Choroid plexus epithelial cell (primary cell): Measurements from ENCODE around the gene MGAT4A.

Experiments used
- DNase-seq: peaks from one replicate; pipeline ENCODE4 v3.0.0-alpha.2; 2010; ENCODE audit warnings: low read depth
- H3K4me3 ChIP-seq: 2 replicates; pipeline ENCODE4 v1.5.1; 2011; ENCODE audit warnings: low read depth, mild to moderate bottlenecking, control low read depth, low read length, moderate library complexity
- TF ChIP-seq, protein P1 (sequence below): conservative IDR thresholded peaks from 2 replicates; pipeline ENCODE4 v1.5.1; 2011; ENCODE audit warnings: low read depth, mild to moderate bottlenecking, control low read depth, inconsistent platforms, low read length, moderate library complexity

MGAT4A gene

DNA sequence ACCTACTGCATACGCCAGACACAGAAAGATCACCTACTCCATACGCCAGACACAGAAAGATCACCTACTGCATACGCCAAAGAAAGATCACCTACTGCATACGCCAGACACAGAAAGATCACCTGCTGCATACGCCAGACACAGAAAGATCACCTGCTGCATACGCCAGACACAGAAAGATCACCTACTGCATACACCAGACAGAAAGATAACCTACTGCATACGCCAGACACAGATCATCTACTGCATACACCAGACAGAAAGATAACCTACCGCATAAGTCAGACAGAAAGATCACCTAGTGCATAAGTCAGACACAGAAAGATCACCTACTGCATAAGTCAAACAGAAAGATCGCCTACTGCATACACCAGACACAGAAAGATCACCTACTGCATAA, 148.4 kb downstream of the MGAT4A start:
- no peak for DNase-seq
- H3K4me3 ChIP-seq: no peak overlapping the region
- TF ChIP-seq, protein P1, sequence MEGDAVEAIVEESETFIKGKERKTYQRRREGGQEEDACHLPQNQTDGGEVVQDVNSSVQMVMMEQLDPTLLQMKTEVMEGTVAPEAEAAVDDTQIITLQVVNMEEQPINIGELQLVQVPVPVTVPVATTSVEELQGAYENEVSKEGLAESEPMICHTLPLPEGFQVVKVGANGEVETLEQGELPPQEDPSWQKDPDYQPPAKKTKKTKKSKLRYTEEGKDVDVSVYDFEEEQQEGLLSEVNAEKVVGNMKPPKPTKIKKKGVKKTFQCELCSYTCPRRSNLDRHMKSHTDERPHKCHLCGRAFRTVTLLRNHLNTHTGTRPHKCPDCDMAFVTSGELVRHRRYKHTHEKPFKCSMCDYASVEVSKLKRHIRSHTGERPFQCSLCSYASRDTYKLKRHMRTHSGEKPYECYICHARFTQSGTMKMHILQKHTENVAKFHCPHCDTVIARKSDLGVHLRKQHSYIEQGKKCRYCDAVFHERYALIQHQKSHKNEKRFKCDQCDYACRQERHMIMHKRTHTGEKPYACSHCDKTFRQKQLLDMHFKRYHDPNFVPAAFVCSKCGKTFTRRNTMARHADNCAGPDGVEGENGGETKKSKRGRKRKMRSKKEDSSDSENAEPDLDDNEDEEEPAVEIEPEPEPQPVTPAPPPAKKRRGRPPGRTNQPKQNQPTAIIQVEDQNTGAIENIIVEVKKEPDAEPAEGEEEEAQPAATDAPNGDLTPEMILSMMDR: no peak

DNA sequence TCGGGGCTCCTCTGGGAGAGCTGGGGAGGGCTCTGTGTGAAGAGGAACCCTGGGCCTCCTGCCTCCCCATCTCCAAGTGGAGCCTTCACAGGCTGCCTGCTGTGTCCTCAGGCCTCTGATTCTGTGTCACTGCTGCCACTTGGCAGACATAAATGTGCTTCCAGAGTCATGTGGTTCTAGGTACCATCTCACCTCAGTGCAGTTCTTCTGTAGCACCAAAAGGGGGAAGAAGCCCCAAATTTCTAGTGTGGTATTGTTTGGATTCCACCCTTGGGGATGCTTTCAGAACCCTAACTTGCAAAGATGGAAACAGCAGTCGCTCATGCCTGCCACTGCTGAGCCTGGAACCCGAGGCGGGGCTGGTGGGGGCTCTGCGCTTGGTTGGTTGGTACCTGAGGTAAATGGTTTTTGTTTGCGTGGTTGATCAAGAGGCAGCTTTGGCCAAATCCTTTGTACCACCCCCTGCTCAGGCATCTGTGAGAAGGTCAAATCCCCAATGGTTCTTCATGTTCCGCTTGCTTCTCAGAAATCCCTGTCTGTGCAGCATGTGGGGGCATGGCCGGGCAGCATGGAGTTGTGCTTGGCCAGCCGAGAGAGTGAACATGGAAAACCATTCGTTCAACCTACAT, 150.2 kb downstream of the MGAT4A start:
- TF ChIP-seq, protein P1: no peak
- no peak overlapping the region for H3K4me3 ChIP-seq
- no peak for DNase-seq

DNA sequence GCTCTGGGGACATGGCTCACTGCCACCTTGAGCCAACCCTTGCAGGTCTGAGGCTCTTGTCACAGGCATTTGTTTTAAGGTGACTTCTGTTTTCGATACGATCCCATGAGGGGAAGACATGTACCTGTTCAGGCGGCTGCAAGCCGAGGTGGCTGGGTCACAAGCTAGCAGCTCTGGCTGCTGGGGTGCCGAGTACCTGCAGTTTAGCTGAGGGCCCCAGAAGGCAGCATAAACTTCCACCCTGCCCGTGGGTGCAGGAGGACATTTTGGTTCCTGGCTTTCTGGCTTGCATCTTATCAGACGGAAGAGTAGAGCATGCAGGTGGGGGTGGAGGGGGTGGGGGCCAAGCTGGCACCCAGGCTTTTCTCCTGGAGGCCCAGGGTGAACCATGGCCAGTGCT, 151.0 kb downstream of the MGAT4A start:
- TF ChIP-seq, protein P1: no peak
- no peak overlapping the region for H3K4me3 ChIP-seq
- no peak for DNase-seq

DNA sequence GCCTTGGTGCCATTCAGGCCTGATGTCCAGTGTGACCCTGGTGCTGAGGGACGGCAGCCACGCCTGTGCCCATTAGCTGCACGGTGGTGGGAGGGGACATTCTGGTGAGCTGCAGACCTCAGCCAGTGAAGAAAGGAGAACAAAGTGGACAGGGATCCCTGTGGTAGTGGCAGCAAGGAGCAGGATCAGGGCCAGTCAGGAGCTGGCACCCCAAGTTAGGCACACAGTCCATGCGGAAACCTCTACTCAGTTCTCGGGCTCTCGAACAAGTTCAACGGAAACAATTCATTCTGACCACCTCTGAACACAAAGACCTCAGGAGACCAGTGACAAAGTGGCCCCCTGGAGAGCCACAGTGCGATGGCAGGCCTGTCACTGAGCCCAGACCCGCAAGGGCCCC, 152.7 kb downstream of the MGAT4A start:
- H3K4me3 ChIP-seq: no peak overlapping the region
- TF ChIP-seq, protein P1: no peak
- DNase-seq: no peak

DNA sequence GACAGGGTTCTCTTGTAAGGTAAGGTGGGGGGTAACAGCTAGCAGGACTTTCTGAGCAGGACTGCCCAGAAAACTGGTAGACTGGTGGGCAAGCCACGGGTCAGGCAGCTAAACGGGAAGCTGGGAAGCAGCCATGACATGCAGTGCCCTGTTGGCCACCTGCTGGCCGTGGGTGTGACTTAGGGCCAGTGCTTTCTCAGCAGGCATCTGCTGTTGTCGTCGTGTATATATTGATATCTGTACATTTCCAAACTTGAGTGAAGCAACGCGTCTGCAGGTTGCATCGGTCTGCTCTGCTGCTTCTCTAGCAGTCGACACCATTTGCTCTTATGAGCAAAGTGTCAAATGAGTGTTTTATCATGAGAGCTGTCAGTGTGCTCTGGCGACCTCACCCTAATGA, 153.6 kb downstream of the MGAT4A start:
- TF ChIP-seq, protein P1: peak; percentile 31
- no peak overlapping the region for H3K4me3 ChIP-seq
- no peak for DNase-seq

DNA sequence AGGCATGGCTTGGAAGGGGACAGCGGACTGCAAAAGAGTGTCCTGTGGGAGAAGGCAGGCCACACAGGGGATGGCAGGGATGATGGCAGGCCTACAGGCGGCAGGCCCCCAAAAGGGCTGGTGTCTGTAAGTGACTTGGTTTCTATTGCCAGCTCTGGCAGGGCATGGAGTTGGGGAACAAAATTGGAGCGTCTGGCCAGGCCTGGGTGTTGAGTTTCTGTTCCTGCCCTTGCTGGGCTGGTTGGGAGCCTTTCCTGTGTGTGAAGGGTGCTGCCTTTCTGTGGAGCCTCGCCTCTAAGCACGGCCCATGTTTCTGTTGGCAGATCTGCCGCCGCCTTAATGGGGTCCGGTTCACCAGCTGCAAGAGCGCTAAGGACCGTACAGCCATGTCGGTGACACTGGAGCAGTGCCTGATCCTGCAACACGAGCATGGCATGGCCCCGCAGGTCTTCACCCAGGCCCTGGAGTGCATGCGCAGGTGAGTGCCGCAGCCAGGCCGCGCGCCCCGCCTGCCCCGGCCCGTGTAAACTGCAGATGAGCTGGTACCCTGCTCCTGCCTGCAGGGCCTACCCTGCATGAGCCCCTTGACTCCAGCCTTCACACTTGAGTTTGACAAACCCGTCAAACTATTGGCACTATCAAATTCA, 154.1 kb downstream of the MGAT4A start:
- no peak for DNase-seq
- H3K4me3 ChIP-seq: no peak overlapping the region
- TF ChIP-seq, protein P1: no peak

DNA sequence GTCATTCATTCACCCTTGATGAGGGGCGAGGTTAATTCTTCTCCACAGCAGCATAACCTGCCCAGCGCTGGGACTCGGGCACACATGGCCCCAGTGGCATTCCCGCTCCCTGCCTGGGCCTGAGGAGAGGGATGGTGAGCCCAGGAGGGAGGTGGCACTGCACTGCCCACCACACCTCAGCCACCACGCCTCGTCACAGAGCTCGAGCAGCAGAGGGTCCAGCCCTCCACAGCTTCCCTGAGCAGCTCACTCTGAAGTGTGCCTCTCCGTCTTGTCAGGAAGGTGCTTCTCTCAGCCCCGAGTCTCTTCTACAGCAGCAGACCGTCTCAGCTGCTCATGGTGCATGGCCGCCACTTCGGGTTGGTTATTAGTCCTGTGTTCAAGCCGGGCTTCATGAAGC, 157.5 kb downstream of the MGAT4A start:
- TF ChIP-seq, protein P1: no peak
- no peak for DNase-seq
- no peak overlapping the region for H3K4me3 ChIP-seq
